ENCODE measurements around the gene LRRFIP2.

LRRFIP2 gene

GRCh38 chr3:37204314-37204713 is 29.9 kb upstream of the LRRFIP2 start:
- TF ChIP-seq JUND (IDR thresholded peaks at IDR 0.05; ENCODE audit: low read depth) = no peak
- in situ Hi-C loops (cut with HindIII; ENCODE audit: low pct_unique_long_range_greater_than_20kb, low sequenced_read_pairs) = no loop called here
- DNase-seq (ENCODE audit: low read depth in 1 of 2, low spot score in 1 of 2) = no peak

GRCh38 chr3:37202035-37202434 is 27.7 kb upstream of the LRRFIP2 start:
- no peak for DNase-seq (ENCODE audit: low read depth in 1 of 2, low spot score in 1 of 2)
- in situ Hi-C loops (cut with HindIII; ENCODE audit: low pct_unique_long_range_greater_than_20kb, low sequenced_read_pairs) = no loop called here
- TF ChIP-seq JUND (IDR thresholded peaks at IDR 0.05; ENCODE audit: low read depth) = no peak

- TF ChIP-seq JUND (IDR thresholded peaks at IDR 0.05; ENCODE audit: low read depth) = no peak
- in situ Hi-C loops (cut with HindIII; ENCODE audit: low pct_unique_long_range_greater_than_20kb, low sequenced_read_pairs) = no loop called here
- DNase-seq (ENCODE audit: low read depth in 1 of 2, low spot score in 1 of 2) = peak in 1 of 2 experiments; percentile 53
Measured at GRCh38 chr3:37200141-37200540, 25.8 kb upstream of the LRRFIP2 start.

GRCh38 chr3:37198996-37199395 is 24.6 kb upstream of the LRRFIP2 start:
- TF ChIP-seq JUND (IDR thresholded peaks at IDR 0.05; ENCODE audit: low read depth) = no peak
- in situ Hi-C loops (cut with HindIII; ENCODE audit: low pct_unique_long_range_greater_than_20kb, low sequenced_read_pairs) = no loop called here
- DNase-seq (ENCODE audit: low read depth in 1 of 2, low spot score in 1 of 2) = no peak

- in situ Hi-C loops (cut with HindIII; ENCODE audit: low pct_unique_long_range_greater_than_20kb, low sequenced_read_pairs) = no loop called here
- no peak for TF ChIP-seq JUND (IDR thresholded peaks at IDR 0.05; ENCODE audit: low read depth)
- DNase-seq (ENCODE audit: low read depth in 1 of 2, low spot score in 1 of 2) = peak in 1 of 2 experiments; percentile 18
Measured at GRCh38 chr3:37198547-37198946, 24.2 kb upstream of the LRRFIP2 start.

GRCh38 chr3:37197810-37198371 is 23.5 kb upstream of the LRRFIP2 start:
- no peak for TF ChIP-seq JUND (IDR thresholded peaks at IDR 0.05; ENCODE audit: low read depth)
- no peak for DNase-seq (ENCODE audit: low read depth in 1 of 2, low spot score in 1 of 2)
- in situ Hi-C loops (cut with HindIII; ENCODE audit: low pct_unique_long_range_greater_than_20kb, low sequenced_read_pairs) = no loop called here

- in situ Hi-C loops (cut with HindIII; ENCODE audit: low pct_unique_long_range_greater_than_20kb, low sequenced_read_pairs) = no loop called here
- TF ChIP-seq JUND (IDR thresholded peaks at IDR 0.05; ENCODE audit: low read depth) = no peak
- no peak for DNase-seq (ENCODE audit: low read depth in 1 of 2, low spot score in 1 of 2)
Measured at GRCh38 chr3:37194533-37194932, 20.2 kb upstream of the LRRFIP2 start.

- in situ Hi-C loops (cut with HindIII; ENCODE audit: low pct_unique_long_range_greater_than_20kb, low sequenced_read_pairs) = no loop called here
- DNase-seq (ENCODE audit: low read depth in 1 of 2, low spot score in 1 of 2) = no peak
- TF ChIP-seq JUND (IDR thresholded peaks at IDR 0.05; ENCODE audit: low read depth) = no peak
Measured at GRCh38 chr3:37190667-37191066, 16.3 kb upstream of the LRRFIP2 start.

GRCh38 chr3:37189109-37189508 is 14.7 kb upstream of the LRRFIP2 start:
- TF ChIP-seq JUND (IDR thresholded peaks at IDR 0.05; ENCODE audit: low read depth) = no peak
- no peak for DNase-seq (ENCODE audit: low read depth in 1 of 2, low spot score in 1 of 2)
- in situ Hi-C loops (cut with HindIII; ENCODE audit: low pct_unique_long_range_greater_than_20kb, low sequenced_read_pairs) = no loop called here

GRCh38 chr3:37183976-37184375 is 9.6 kb upstream of the LRRFIP2 start:
- no peak for TF ChIP-seq JUND (IDR thresholded peaks at IDR 0.05; ENCODE audit: low read depth)
- in situ Hi-C loops (cut with HindIII; ENCODE audit: low pct_unique_long_range_greater_than_20kb, low sequenced_read_pairs) = no loop called here
- DNase-seq (ENCODE audit: low read depth in 1 of 2, low spot score in 1 of 2) = no peak

- peak in 1 of 2 experiments; percentile 69 for DNase-seq (ENCODE audit: low read depth in 1 of 2, low spot score in 1 of 2)
- TF ChIP-seq JUND (IDR thresholded peaks at IDR 0.05; ENCODE audit: low read depth) = no peak
- in situ Hi-C loops (cut with HindIII; ENCODE audit: low pct_unique_long_range_greater_than_20kb, low sequenced_read_pairs) = no loop called here
Measured at GRCh38 chr3:37183375-37183831, 9.0 kb upstream of the LRRFIP2 start.

- TF ChIP-seq JUND (IDR thresholded peaks at IDR 0.05; ENCODE audit: low read depth) = no peak
- no peak for DNase-seq (ENCODE audit: low read depth in 1 of 2, low spot score in 1 of 2)
- in situ Hi-C loops (cut with HindIII; ENCODE audit: low pct_unique_long_range_greater_than_20kb, low sequenced_read_pairs) = no loop called here
Measured at GRCh38 chr3:37182816-37183215, 8.4 kb upstream of the LRRFIP2 start.

GRCh38 chr3:37181756-37182155 is 7.4 kb upstream of the LRRFIP2 start:
- TF ChIP-seq JUND (IDR thresholded peaks at IDR 0.05; ENCODE audit: low read depth) = no peak
- no peak for DNase-seq (ENCODE audit: low read depth in 1 of 2, low spot score in 1 of 2)
- in situ Hi-C loops (cut with HindIII; ENCODE audit: low pct_unique_long_range_greater_than_20kb, low sequenced_read_pairs) = no loop called here
